Activated gamma-delta T cell treated with Interleukin-2 at 50 U/mL for 16 hours (primary cell): ENCODE results near the gene PAQR7.

Experiments
- DNase-seq: peaks from one replicate; pipeline ENCODE4 v3.0.0-alpha.2; 2020

Gene PAQR7

GRCh38 chr1:25902462-25902861, 27.0 kb upstream of the PAQR7 start:
- no peak for DNase-seq

GRCh38 chr1:25900219-25900618, 24.7 kb upstream of the PAQR7 start:
- no peak for DNase-seq

DNA sequence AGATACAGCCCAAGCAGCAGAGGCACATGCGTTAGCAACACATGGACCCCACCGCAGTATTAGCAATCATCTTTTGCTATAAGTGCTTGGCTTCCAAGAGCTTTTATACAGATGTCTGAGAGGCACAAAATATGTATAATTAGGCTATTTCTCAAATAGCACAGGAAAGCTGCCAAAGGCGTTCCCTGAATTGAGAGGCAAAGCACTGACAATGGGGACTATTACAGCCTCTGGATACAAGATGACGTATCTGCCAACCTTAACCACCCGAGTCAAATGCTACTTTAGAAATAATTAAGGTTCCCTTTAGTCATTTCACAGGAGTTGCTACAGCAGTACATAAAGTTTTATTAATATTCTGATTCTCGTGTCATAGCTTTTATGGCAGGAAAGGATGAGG, 24.3 kb upstream of the PAQR7 start:
- no peak for DNase-seq

- DNase-seq, result no peak
These were observed 22.9 kb upstream of the PAQR7 start for GRCh38 chr1:25898223-25899015.

GRCh38 chr1:25897754-25898153, 22.2 kb upstream of the PAQR7 start:
- DNase-seq, result no peak

DNA sequence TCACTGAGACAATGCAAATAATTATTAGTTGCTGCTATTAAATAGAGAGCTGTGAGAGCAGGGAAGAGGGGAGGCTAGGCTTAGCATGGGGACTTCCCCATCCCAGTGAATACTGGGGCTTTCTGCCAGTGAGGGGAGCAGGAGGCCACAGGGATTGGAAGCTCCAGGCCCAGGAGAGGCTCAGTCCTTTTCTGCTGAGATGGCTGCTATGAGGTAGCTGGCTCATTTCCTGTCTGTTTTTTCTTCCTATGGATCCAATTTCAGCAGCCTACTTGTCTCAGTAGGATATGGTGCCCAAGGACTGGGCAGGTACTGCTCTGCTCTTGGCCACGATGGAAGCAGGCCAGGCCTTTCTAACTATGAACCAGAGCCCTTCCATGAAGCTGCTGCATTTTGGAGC, 20.8 kb upstream of the PAQR7 start:
- no peak for DNase-seq

GRCh38 chr1:25895365-25895990, 20.0 kb upstream of the PAQR7 start:
- peak; percentile 93 for DNase-seq

GRCh38 chr1:25893116-25893515, 17.6 kb upstream of the PAQR7 start:
- DNase-seq, result no peak

GRCh38 chr1:25891606-25892005, 16.1 kb upstream of the PAQR7 start:
- no peak for DNase-seq

- no peak for DNase-seq
These were observed 14.9 kb upstream of the PAQR7 start for GRCh38 chr1:25890239-25891034.

DNA sequence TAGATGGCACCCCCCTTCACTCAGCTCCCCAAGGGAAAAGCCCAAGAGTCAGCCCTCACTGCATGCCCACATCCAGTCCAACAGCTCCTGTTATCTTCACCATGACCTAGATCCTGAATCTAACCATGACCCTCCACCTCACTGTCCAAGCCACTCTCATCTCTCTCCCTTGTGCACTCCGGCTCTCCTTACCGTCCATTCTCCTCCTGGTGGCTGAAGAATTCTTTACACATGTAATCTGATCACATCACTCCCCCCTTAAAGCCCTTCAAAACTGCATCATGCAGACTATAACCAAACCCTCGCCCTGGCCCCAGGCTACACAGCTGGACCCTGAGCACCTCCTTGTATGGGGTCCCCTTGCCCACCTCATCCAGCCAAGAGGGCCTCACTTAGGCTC, 14.0 kb upstream of the PAQR7 start:
- DNase-seq, result no peak

- DNase-seq, result no peak
These were observed 13.0 kb upstream of the PAQR7 start for GRCh38 chr1:25888426-25888987.

DNA sequence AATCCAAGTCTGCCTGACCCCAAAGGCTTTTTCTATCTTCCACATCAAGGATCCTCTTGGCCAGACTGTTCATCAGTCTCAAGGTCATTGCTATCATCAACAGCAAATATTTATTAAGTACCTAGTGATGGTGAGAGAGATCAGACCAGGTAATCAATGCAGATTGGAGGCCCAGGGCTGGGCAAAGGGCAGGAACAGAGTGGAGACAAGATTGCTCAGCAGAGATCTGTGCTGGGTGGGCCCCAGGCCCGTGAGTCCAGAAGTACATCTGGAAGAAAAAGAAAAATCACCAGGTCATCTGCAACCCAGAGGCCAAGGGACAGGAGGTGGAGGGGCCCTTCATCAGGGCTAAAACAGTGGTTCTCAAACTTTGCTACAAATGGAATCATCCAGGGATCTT, 10.1 kb upstream of the PAQR7 start:
- no peak for DNase-seq

- no peak for DNase-seq
These were observed 5.8 kb upstream of the PAQR7 start for GRCh38 chr1:25881266-25881665.

- no peak for DNase-seq
These were observed 5.0 kb upstream of the PAQR7 start for GRCh38 chr1:25880518-25880917.

- DNase-seq, result no peak
These were observed 4.2 kb upstream of the PAQR7 start for GRCh38 chr1:25879675-25880074.

GRCh38 chr1:25878690-25879089, 3.2 kb upstream of the PAQR7 start:
- no peak for DNase-seq

GRCh38 chr1:25877155-25877554, 1.6 kb upstream of the PAQR7 start:
- no peak for DNase-seq

GRCh38 chr1:25876693-25877077, 1.2 kb upstream of the PAQR7 start:
- DNase-seq, result no peak

- DNase-seq, result peak; percentile 22
These were observed 566 bp upstream of the PAQR7 start for GRCh38 chr1:25875856-25876692.

DNA sequence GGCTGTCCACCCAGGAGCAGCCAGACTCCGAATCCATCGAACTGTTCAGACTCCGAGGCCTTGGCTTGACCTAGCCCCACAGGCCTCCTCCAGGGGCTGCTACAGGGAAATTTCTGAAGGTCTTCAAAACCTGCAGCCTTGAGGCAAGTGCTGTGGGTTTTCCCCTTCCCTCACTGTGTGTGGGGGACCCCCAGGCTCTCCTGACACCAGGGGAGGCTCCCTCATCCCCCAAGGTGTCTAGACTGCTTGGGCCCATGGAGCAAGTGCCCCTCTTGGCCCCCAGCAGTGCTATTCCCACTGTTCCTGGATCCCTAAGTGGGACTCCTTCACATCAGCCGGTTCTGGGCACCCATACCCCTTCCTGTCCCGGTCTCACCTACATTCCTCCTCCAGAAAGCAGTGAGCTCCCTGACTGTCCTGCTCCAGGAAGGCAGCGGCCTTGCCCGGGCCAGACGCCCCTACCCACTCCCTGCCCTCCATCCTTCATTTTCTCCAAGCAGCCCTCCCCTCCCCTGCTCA, 814 bp downstream of the PAQR7 start:
- DNase-seq, result no peak

DNA sequence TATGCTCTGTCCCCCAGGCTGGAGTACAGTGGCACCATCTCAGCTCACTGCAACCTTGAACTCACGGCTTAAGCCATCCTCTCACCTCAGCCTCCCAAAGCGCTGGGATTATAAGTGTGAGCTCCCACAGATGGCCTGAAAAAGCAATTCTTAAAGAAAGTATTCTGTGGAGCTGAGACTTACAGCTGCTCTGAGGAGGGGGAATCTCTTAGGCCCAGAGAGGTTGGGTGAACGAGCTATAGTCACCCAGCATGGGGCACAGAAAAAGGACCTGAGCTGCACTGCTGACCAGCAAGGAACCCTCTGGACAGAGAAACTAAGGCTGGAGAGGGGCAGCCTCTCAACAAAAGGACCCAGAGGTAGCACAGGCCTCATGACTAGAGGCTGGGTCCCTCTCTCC, 1.3 kb downstream of the PAQR7 start:
- DNase-seq, result no peak
